HCT116 (cell line): ENCODE results near the gene CFAP58. TPM values are rescaled to one million over a fixed set of nuclear protein-coding genes. Genes with fewer than 3 reads are reported as not detected.

Source experiments
- ATAC-seq: fragments of 200-7000 bp; cut with Tn5 transposase; 2 replicates; pipeline ENCODE4 v1.9.1; 2020; ENCODE audit warnings: mild to moderate bottlenecking, moderate library complexity
- BruUV-seq: library from RNA; stranded (reverse); fragments of 400-500 nt; replicated peaks from 2 replicates; lab custom pipeline; 2021; lab: Mats Ljungman, UMichigan
- CTCF ChIA-PET: fragments of 300-600 bp; sonication (Branson Sonifier 250); formaldehyde crosslinking; loops from one replicate; lab custom pipeline; 2021; ENCODE audit warnings: antibody characterized with exemption; lab: Charles Lee
- POLR2A ChIA-PET: fragments of 300-600, 350-600 bp; sonication (Branson Sonifier 250); formaldehyde crosslinking; loops from one replicate; lab custom pipeline; 2021; ENCODE audit warnings: antibody characterized with exemption; lab: Charles Lee
- RAD21 ChIA-PET, 2 experiments: fragments of 300-600 bp; sonication (Branson Sonifier 250); formaldehyde crosslinking; loops; one replicate each; lab custom pipeline; 2023; ENCODE audit warnings: low total read pairs in 2 of 2; ENCODE audit not compliant: uncharacterized antibody in 2 of 2, unreplicated experiment in 2 of 2, low non-redundant PET in 1 of 2; lab: Charles Lee
- DNase-seq: peaks from one replicate; pipeline ENCODE4 v3.0.0-alpha.2; 2010; ENCODE audit warnings: low read depth, low spot score
- H2AFZ ChIP-seq: fragments of 200-600 bp; shearing (Covaris generic), sonication (generic); 2 replicates; pipeline ENCODE4 v1.6.1; 2017; ENCODE audit warnings: low read depth, mixed run types, mixed read lengths, antibody characterized with exemption, low read length; ENCODE audit not compliant: poor library complexity, severe bottlenecking
- H3K27ac ChIP-seq: 2 replicates; pipeline ENCODE4 v1.5.1; 2012; ENCODE audit warnings: low read depth, low read length
- H3K27me3 ChIP-seq: fragments of 200-600 bp; sonication (generic); 2 replicates; pipeline ENCODE4 v1.6.1; 2016; ENCODE audit warnings: mixed run types, low read length, mixed read lengths; ENCODE audit not compliant: insufficient read depth
- H3K36me3 ChIP-seq, 2 experiments: fragments of 200-500 bp in 1 of 2; fragments of 200-600 bp in 1 of 2; sonication (Bioruptor generic) in 1 of 2; sonication (generic) in 1 of 2; 2 replicates each; pipeline versions ENCODE4 v1.5.1 to v1.6.1; 2014 to 2016; ENCODE audit warnings: low read length in 2 of 2, inconsistent platforms in 1 of 2, mixed read lengths in 1 of 2, mixed run types in 1 of 2; ENCODE audit not compliant: insufficient read depth in 2 of 2, control insufficient read depth in 1 of 2
- H3K4me1 ChIP-seq, 2 experiments: fragments of 200-600 bp in 1 of 2; sonication (generic) in 1 of 2; 2 replicates each; pipeline versions ENCODE4 v1.5.1 to v1.6.1; 2012 to 2017; ENCODE audit warnings: low read length in 2 of 2, inconsistent platforms in 1 of 2, mild to moderate bottlenecking in 1 of 2, mixed read lengths in 1 of 2, mixed run types in 1 of 2, moderate library complexity in 1 of 2; ENCODE audit not compliant: insufficient read depth in 2 of 2, control insufficient read depth in 1 of 2
- H3K4me2 ChIP-seq: fragments of 200-600 bp; sonication (generic); 2 replicates; pipeline ENCODE4 v1.6.1; 2017; ENCODE audit warnings: mixed run types, low read length, mixed read lengths
- H3K4me3 ChIP-seq, 2 experiments: fragments of 200-600 bp in 1 of 2; sonication (generic) in 1 of 2; replicated peaks in 1 of 2; 2 replicates each; pipeline ENCODE4 v1.5.1; 2011 to 2016; ENCODE audit warnings: low read length in 2 of 2, control low read depth in 1 of 2, low read depth in 1 of 2, mild to moderate bottlenecking in 1 of 2, mixed read lengths in 1 of 2, mixed run types in 1 of 2
- H3K79me2 ChIP-seq: fragments of 200-600 bp; sonication (generic); 2 replicates; pipeline ENCODE4 v1.6.1; 2017; ENCODE audit warnings: mild to moderate bottlenecking, mixed run types, low read length, moderate library complexity, mixed read lengths; ENCODE audit not compliant: insufficient read depth
- H3K9ac ChIP-seq: fragments of 200-600 bp; sonication (generic); 2 replicates; pipeline ENCODE4 v1.6.1; 2016; ENCODE audit warnings: low read length, mixed read lengths
- H3K9me2 ChIP-seq: fragments of 200-600 bp; sonication (generic), shearing (Covaris generic); 2 replicates; pipeline ENCODE4 v1.6.1; 2017; ENCODE audit warnings: mixed run types, mild to moderate bottlenecking, moderate library complexity; ENCODE audit not compliant: insufficient read depth
- H3K9me3 ChIP-seq, 2 experiments: fragments of 200-500 bp in 1 of 2; fragments of 200-600 bp in 1 of 2; sonication (Bioruptor generic) in 1 of 2; sonication (generic) in 1 of 2; 2 replicates each; pipeline ENCODE4 v1.6.1; 2014 to 2017; ENCODE audit warnings: low read length in 2 of 2, mixed read lengths in 2 of 2, inconsistent platforms in 1 of 2, low read depth in 1 of 2, mild to moderate bottlenecking in 1 of 2, mixed run types in 1 of 2, moderate library complexity in 1 of 2; ENCODE audit not compliant: control insufficient read depth in 1 of 2, insufficient read depth in 1 of 2
- H4K20me1 ChIP-seq: fragments of 200-600 bp; sonication (generic), shearing (Covaris generic); 2 replicates; pipeline ENCODE4 v1.6.1; 2017; ENCODE audit warnings: mixed run types, mild to moderate bottlenecking, moderate library complexity; ENCODE audit not compliant: insufficient read depth
- ATF3 ChIP-seq: IDR thresholded peaks from 2 replicates; pipeline ENCODE4 v1.6.1; 2012
- CBX3 ChIP-seq: IDR thresholded peaks from 2 replicates; pipeline ENCODE4 v1.6.1; 2012; ENCODE audit warnings: low read depth
- CTCF ChIP-seq, 3 experiments: fragments of 200-600 bp in 1 of 3; sonication (generic) in 1 of 3; IDR thresholded peaks in 2 of 3; conservative IDR thresholded peaks in 1 of 3; 2 replicates each; pipeline ENCODE4 v1.5.1; 2012 to 2017; ENCODE audit warnings: low read depth in 2 of 3, low read length in 2 of 3, antibody characterized with exemption in 1 of 3, borderline replicate concordance in 1 of 3, control low read depth in 1 of 3, mild to moderate bottlenecking in 1 of 3, mixed read lengths in 1 of 3, mixed run types in 1 of 3, moderate library complexity in 1 of 3; ENCODE audit not compliant: insufficient read depth in 1 of 3
- EGR1 ChIP-seq: IDR thresholded peaks from 2 replicates; pipeline ENCODE4 v1.6.1; 2012; ENCODE audit warnings: low read depth
- EZH2 ChIP-seq: fragments of 200-600 bp; sonication (generic); IDR thresholded peaks from 2 replicates; pipeline ENCODE4 v1.6.1; 2017; ENCODE audit warnings: antibody characterized with exemption, mixed run types
- EZH2phosphoT487 ChIP-seq: fragments of 200-600 bp; IDR thresholded peaks from 2 replicates; pipeline ENCODE4 v1.6.1; 2018; ENCODE audit warnings: antibody characterized with exemption, borderline replicate concordance
- FOSL1 ChIP-seq: IDR thresholded peaks from 2 replicates; pipeline ENCODE4 v1.6.1; 2012; ENCODE audit warnings: low read depth
- POLR2AphosphoS5 ChIP-seq: IDR thresholded peaks from 2 replicates; pipeline ENCODE4 v1.6.1; 2011; ENCODE audit warnings: mild to moderate bottlenecking, low read depth, low read length, moderate library complexity
- SRF ChIP-seq: IDR thresholded peaks from 2 replicates; pipeline ENCODE4 v1.6.1; 2012; ENCODE audit warnings: low read depth
- TCF7L2 ChIP-seq: IDR thresholded peaks from 2 replicates; pipeline ENCODE4 v1.7.0; 2011; ENCODE audit warnings: borderline replicate concordance, inconsistent platforms; ENCODE audit not compliant: insufficient read depth, insufficient read length; ENCODE audit errors: extremely low read depth
- YY1 ChIP-seq: IDR thresholded peaks from 2 replicates; pipeline ENCODE4 v1.6.1; 2011; ENCODE audit warnings: low read length, low read depth, moderate library complexity, mild to moderate bottlenecking; ENCODE audit not compliant: insufficient replicate concordance; ENCODE audit errors: extremely low read depth
- ZBTB33 ChIP-seq: IDR thresholded peaks from 2 replicates; pipeline ENCODE4 v1.6.1; 2011; ENCODE audit warnings: mild to moderate bottlenecking, low read length, moderate library complexity; ENCODE audit not compliant: insufficient replicate concordance; ENCODE audit errors: extremely low read depth
- ZFX ChIP-seq: fragments of 450-650 bp; IDR thresholded peaks from 2 replicates; pipeline ENCODE4 v1.6.1; 2017
- intact Hi-C: fragments of 100-400 bp; cut with micrococcal nuclease; formaldehyde crosslinking; loops from 2 replicates; pipeline ENCODE4 v1.10.0; 2022
- total RNA-seq: library from RNA; stranded (reverse); gene quantifications from one replicate; pipeline ENCODE4 v1.2.1, GENCODE V29; 2021; ENCODE audit not compliant: unreplicated experiment
- TF ChIP-seq, protein P1 (sequence below): IDR thresholded peaks from 2 replicates; pipeline ENCODE4 v1.6.1; 2012; ENCODE audit warnings: low read depth

The CFAP58 gene
- total RNA-seq, 1 experiment from 2014 or later: 0.91 TPM

- CTCF ChIA-PET: interaction anchor here (1.1 to 1.6 kb wide), 2 partner anchors 40 to 71 kb away, joined by 3 to 7 read pairs; no protein-coding TSS in a partner anchor
Measured at GRCh38 chr10:104345515-104345914, 8.1 kb upstream of the CFAP58 start.

More at GRCh38 chr10:104345515-104345914, 8.1 kb upstream of the CFAP58 start:
- BruUV-seq: no TSS peak
- Histone ChIP-seq H2AFZ (no peak overlapping the region), H3K36me3 (no peaks in the 10 kb centered on the region), H3K9me3 (no peaks in the 10 kb centered on the region), H3K4me2 (no peak overlapping the region), H3K27ac (no peak overlapping the region), H4K20me1 (no peaks in the 10 kb centered on the region), H3K4me3 (no peak overlapping the region), H3K9ac (no peak overlapping the region), H3K9me2 (no peaks in the 10 kb centered on the region), H3K4me1 (peaks cover 2 to 10% of the 10 kb centered on the region in 2 experiments; a peak in 2 of 4 replicates), H3K27me3 (no peaks in the 10 kb centered on the region), H3K79me2 (no peaks in the 10 kb centered on the region)
- POLR2A ChIA-PET: no interaction called here
- RAD21 ChIA-PET: no interaction called here
- intact Hi-C loops: no loop called here
- no peak for DNase-seq
- no peak for ATAC-seq
- TF ChIP-seq EGR1 (no peak), EZH2 (no peak), YY1 (no peak), SRF (no peak), FOSL1 (no peak), ATF3 (no peak), TCF7L2 (no peak), ZFX (no peak), CTCF (IDR thresholded peaks at IDR 0.05 in 2 of 3, conservative IDR thresholded peaks at IDR 0.05 in 1 of 3; ENCODE audit: borderline replicate concordance in 1 of 3, insufficient read depth in 1 of 3, low read depth in 2 of 3, low read length in 2 of 3) (no peak), POLR2AphosphoS5 (no peak), EZH2phosphoT487 (no peak), CBX3 (no peak), ZBTB33 (no peak)
- TF ChIP-seq, protein P1, sequence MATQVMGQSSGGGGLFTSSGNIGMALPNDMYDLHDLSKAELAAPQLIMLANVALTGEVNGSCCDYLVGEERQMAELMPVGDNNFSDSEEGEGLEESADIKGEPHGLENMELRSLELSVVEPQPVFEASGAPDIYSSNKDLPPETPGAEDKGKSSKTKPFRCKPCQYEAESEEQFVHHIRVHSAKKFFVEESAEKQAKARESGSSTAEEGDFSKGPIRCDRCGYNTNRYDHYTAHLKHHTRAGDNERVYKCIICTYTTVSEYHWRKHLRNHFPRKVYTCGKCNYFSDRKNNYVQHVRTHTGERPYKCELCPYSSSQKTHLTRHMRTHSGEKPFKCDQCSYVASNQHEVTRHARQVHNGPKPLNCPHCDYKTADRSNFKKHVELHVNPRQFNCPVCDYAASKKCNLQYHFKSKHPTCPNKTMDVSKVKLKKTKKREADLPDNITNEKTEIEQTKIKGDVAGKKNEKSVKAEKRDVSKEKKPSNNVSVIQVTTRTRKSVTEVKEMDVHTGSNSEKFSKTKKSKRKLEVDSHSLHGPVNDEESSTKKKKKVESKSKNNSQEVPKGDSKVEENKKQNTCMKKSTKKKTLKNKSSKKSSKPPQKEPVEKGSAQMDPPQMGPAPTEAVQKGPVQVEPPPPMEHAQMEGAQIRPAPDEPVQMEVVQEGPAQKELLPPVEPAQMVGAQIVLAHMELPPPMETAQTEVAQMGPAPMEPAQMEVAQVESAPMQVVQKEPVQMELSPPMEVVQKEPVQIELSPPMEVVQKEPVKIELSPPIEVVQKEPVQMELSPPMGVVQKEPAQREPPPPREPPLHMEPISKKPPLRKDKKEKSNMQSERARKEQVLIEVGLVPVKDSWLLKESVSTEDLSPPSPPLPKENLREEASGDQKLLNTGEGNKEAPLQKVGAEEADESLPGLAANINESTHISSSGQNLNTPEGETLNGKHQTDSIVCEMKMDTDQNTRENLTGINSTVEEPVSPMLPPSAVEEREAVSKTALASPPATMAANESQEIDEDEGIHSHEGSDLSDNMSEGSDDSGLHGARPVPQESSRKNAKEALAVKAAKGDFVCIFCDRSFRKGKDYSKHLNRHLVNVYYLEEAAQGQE: no peak
- TF ChIP-seq, all 23 proteins: peak for 0
